Activated CD4-positive, alpha-beta memory T cell treated with anti-CD3 and anti-CD28 coated beads for 36 hours (primary cell): ENCODE measurements around the gene SYCP2. TPM values are rescaled to one million over a fixed set of nuclear protein-coding genes. Genes with fewer than 3 reads are reported as not detected.

Experiments
- CTCF ChIA-PET: fragments of 350-600 bp; sonication (Branson Sonifier 250); formaldehyde crosslinking; loops from one replicate; lab custom pipeline; 2021; ENCODE audit warnings: antibody characterized with exemption, inconsistent platforms; lab: Charles Lee
- POLR2A ChIA-PET: fragments of 350-600 bp; sonication (Branson Sonifier 250); formaldehyde crosslinking; loops from one replicate; lab custom pipeline; 2021; ENCODE audit warnings: antibody characterized with exemption; lab: Charles Lee
- DNase-seq: peaks from one replicate; pipeline ENCODE4 v3.0.0-alpha.2; 2020
- H3K27ac Mint-ChIP-seq: one replicate; pipeline ENCODE4 v1.8.0; 2021; ENCODE audit warnings: mixed read lengths
- H3K27me3 Mint-ChIP-seq: one replicate; pipeline ENCODE4 v1.8.0; 2021; ENCODE audit warnings: mixed read lengths
- H3K36me3 Mint-ChIP-seq: one replicate; pipeline ENCODE4 v1.8.0; 2021; ENCODE audit warnings: mixed read lengths
- H3K4me1 Mint-ChIP-seq: one replicate; pipeline ENCODE4 v1.8.0; 2021; ENCODE audit warnings: low read depth, mixed read lengths
- H3K4me3 Mint-ChIP-seq: one replicate; pipeline ENCODE4 v1.8.0; 2021; ENCODE audit warnings: mild to moderate bottlenecking, mixed read lengths
- H3K9me3 Mint-ChIP-seq: one replicate; pipeline ENCODE4 v1.8.0; 2021; ENCODE audit warnings: mixed read lengths
- intact Hi-C: fragments of 100-400 bp; cut with micrococcal nuclease; formaldehyde crosslinking; loops from one replicate; pipeline ENCODE4 v1.15.1; 2023
- total RNA-seq, 2 experiments: library from RNA; stranded (reverse); gene quantifications; one replicate each; pipeline ENCODE4 v1.2.3, GENCODE V29; 2021

Gene SYCP2
- total RNA-seq, 2 experiments from 2014 or later = 3.1 to 3.9 TPM

- intact Hi-C loops = no loop called here
- ChIA-PET POLR2A (no interaction called here), CTCF (no interaction called here)
- Mint-ChIP-seq H3K36me3 (no peaks in the 10 kb centered on the region), H3K27ac (no peak overlapping the region), H3K9me3 (no peaks in the 10 kb centered on the region), H3K27me3 (peaks cover 3% of the 10 kb centered on the region), H3K4me3 (no peak overlapping the region), H3K4me1 (no peaks in the 10 kb centered on the region)
- no peak for DNase-seq
Measured at GRCh38 chr20:59814840-59815340, 118.5 kb downstream of the SYCP2 start.

- H3K4me3 Mint-ChIP-seq = no peak overlapping the region
- no peak overlapping the region for H3K27ac Mint-ChIP-seq
- H3K4me1 Mint-ChIP-seq = no peaks in the 10 kb centered on the region
- peaks cover 3% of the 10 kb centered on the region for H3K27me3 Mint-ChIP-seq
- no peak for DNase-seq
- POLR2A ChIA-PET = no interaction called here
- CTCF ChIA-PET = no interaction called here
- H3K36me3 Mint-ChIP-seq = no peaks in the 10 kb centered on the region
- no peaks in the 10 kb centered on the region for H3K9me3 Mint-ChIP-seq
- intact Hi-C loops = no loop called here
Measured at GRCh38 chr20:59813948-59814839, 119.2 kb downstream of the SYCP2 start.

Other genes starting within 250 kb of the SYCP2 start
- 1 to 10 TPM; 5.7 TPM for gene PPP1R3D, start 6.7 kb upstream of the SYCP2 start, total RNA-seq
- gene FAM217B, start 6.8 kb upstream of the SYCP2 start, total RNA-seq = 10 to 100 TPM; 18.4 to 20.3 TPM
- 1 to 10 TPM; 1.5 to 1.6 TPM for gene CDH26, start 24.8 kb upstream of the SYCP2 start, total RNA-seq